Non-pigmented ciliary epithelial cell (primary cell): ENCODE data around the gene SPAG9.

Experiments used
- DNase-seq: peaks from one replicate; pipeline ENCODE4 v3.0.0-alpha.2; 2010; ENCODE audit warnings: low read depth

SPAG9 gene

GRCh38 chr17:51044976-51045375 is 75.7 kb downstream of the SPAG9 start:
- DNase-seq: no peak

- no peak for DNase-seq
These were observed 84.6 kb downstream of the SPAG9 start for GRCh38 chr17:51036084-51036483.

GRCh38 chr17:51035431-51035830 is 85.2 kb downstream of the SPAG9 start:
- DNase-seq: peak; percentile 93

GRCh38 chr17:51034800-51035199 is 85.9 kb downstream of the SPAG9 start:
- DNase-seq: no peak

GRCh38 chr17:51032850-51033249 is 87.8 kb downstream of the SPAG9 start:
- DNase-seq: peak; percentile 28

- DNase-seq: no peak
These were observed 90.9 kb downstream of the SPAG9 start for GRCh38 chr17:51029568-51030463.

- no peak for DNase-seq
These were observed 91.5 kb downstream of the SPAG9 start for GRCh38 chr17:51029142-51029541.

GRCh38 chr17:51028176-51028863 is 92.3 kb downstream of the SPAG9 start:
- no peak for DNase-seq

- no peak for DNase-seq
These were observed 102.1 kb downstream of the SPAG9 start for GRCh38 chr17:51018541-51018940.

- DNase-seq: no peak
These were observed 103.4 kb downstream of the SPAG9 start for GRCh38 chr17:51017270-51017669.

GRCh38 chr17:51016099-51016498 is 104.6 kb downstream of the SPAG9 start:
- DNase-seq: no peak

GRCh38 chr17:51015145-51015558 is 105.5 kb downstream of the SPAG9 start:
- DNase-seq: no peak

- DNase-seq: no peak
These were observed 106.5 kb downstream of the SPAG9 start for GRCh38 chr17:51014129-51014528.

- DNase-seq: no peak
These were observed 107.3 kb downstream of the SPAG9 start for GRCh38 chr17:51013322-51013721.

- no peak for DNase-seq
These were observed 108.1 kb downstream of the SPAG9 start for GRCh38 chr17:51012538-51012937.

GRCh38 chr17:51010173-51010675 is 110.4 kb downstream of the SPAG9 start:
- DNase-seq: no peak

- peak; percentile 74 for DNase-seq
These were observed 114.1 kb downstream of the SPAG9 start for GRCh38 chr17:51006601-51007000.

GRCh38 chr17:51005768-51006167 is 114.9 kb downstream of the SPAG9 start:
- no peak for DNase-seq

- no peak for DNase-seq
These were observed 116.4 kb downstream of the SPAG9 start for GRCh38 chr17:51004249-51004648.

- no peak for DNase-seq
These were observed 119.6 kb downstream of the SPAG9 start for GRCh38 chr17:51000835-51001638.

GRCh38 chr17:50995668-50996067 is 125.0 kb downstream of the SPAG9 start:
- DNase-seq: no peak

- no peak for DNase-seq
These were observed 127.1 kb downstream of the SPAG9 start for GRCh38 chr17:50993544-50993943.
